Astrocyte of the cerebellum (primary cell): ENCODE measurements around the gene TMEM245.

Experiments used
- DNase-seq: peaks from one replicate; pipeline ENCODE4 v3.0.0-alpha.2; 2011; ENCODE audit warnings: low read depth
- H3K4me3 ChIP-seq: 2 replicates; pipeline ENCODE4 v1.5.1; 2011; ENCODE audit warnings: mild to moderate bottlenecking, low read depth, low read length, moderate library complexity
- CTCF ChIP-seq: IDR thresholded peaks from 2 replicates; pipeline ENCODE4 v1.5.1; 2012; ENCODE audit warnings: low read length, low read depth, moderate library complexity, mild to moderate bottlenecking; ENCODE audit errors: missing control alignments
- in situ Hi-C: cut with HindIII; loops from 2 replicates; pipeline ENCODE4 v1.10.0; 2017; ENCODE audit warnings: low sequenced_read_pairs

Gene TMEM245

DNA sequence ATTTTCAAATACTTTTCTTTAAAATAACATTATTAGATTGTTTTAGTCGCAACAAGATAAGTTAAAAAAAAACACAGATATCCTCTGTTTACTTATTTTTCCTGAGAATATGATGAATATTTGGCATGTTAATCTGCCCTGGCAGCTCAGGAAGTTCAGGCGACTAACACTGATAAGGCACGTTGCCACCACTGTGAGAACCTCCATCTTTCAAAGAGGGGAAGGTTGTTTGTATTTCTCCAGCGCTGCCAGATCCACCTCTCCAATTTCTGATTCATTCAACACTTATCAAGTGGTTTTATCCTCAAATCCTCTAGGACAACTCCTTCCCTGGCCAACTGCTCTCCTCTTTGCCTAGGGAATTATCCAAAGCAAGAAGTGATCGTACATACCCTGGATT lies 128.3 kb downstream of the TMEM245 start:
- H3K4me3 ChIP-seq: no peak overlapping the region
- in situ Hi-C loops: no loop called here
- no peak for DNase-seq
- TF ChIP-seq CTCF: no peak

DNA sequence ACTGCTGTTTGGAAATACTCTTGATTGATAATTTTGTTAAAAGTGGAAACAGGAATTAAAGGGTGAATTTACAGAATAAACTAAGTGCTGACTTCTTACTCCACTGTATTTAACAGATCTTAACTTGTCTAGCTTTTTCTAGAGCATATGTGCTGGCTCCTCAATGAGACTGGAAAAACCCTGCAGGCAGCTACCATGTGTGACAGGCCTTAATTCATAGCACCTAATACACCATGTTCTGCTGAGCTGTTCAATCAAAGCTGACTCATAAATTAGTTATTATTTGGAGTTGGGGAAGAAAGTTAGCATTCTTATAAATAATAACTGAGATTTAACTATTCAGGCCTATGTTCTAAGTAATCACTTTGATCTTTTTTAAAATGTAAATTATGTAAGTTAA lies 135.9 kb downstream of the TMEM245 start:
- no peak for DNase-seq
- in situ Hi-C loops: no loop called here
- no peak for TF ChIP-seq CTCF
- no peak overlapping the region for H3K4me3 ChIP-seq

DNA sequence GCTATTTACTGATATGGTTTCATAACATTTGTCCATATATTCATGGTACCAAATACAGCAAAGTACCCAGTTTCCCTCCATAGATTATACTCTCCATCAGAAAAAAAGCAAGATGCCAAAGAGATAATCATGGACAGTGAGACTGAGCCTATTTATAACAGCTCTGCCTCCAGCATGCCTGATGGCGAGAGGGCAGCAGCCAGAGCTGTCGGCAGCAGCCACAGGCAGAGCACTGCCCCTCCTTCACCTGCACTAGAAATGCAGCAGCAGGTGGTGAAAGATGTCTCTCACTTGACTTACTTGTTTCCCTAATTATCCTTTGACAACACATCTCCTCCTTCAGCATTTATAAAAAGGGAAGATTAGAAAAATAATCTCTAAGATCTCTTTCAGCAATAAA lies 138.9 kb downstream of the TMEM245 start:
- TF ChIP-seq CTCF: no peak
- DNase-seq: no peak
- in situ Hi-C loops: no loop called here

DNA sequence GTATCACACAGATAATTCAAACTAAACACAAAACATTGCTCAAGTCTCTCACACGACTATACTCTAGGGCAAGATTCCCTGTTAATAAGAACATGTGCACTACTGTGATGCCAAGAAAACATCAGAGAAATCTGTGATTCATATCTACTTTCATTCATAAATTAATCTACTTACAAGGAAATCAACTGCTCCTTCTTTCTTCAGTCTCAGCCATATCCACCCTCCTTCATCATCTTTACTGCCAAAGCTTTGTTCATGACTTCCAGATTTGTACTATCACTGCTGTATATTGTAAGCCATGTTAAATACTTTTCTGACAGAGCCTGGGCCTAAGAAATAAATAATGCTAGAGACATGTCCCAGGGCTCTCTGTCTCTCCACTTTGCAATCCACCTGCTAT lies 141.5 kb downstream of the TMEM245 start:
- no peak for DNase-seq
- in situ Hi-C loops: no loop called here
- TF ChIP-seq CTCF: no peak
- no peak overlapping the region for H3K4me3 ChIP-seq

More for the DNA sequence above, 138.9 kb downstream of the TMEM245 start:
- no peak overlapping the region for H3K4me3 ChIP-seq

DNA sequence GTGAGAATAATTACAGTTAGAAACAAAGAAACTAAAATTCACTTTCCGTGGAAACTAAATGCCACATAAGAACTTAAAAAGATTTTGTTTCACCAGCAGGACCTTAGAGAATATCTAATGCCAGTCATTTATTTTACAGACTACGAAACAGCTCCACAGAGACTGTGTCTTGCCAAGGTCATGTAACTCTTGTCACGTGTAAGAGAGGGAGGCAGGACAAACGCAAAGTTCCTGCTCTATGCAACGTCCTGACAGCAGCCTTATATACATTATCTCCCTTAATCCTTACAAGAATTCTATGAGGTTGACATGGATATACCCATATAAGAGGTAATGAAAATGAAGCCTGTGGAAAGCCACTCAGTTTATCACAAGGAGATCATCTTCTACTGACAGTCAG lies 145.9 kb downstream of the TMEM245 start:
- no peak overlapping the region for H3K4me3 ChIP-seq
- TF ChIP-seq CTCF: no peak
- no peak for DNase-seq
- in situ Hi-C loops: no loop called here

- in situ Hi-C loops: no loop called here
- DNase-seq: peak; percentile 41
- TF ChIP-seq CTCF: no peak
- H3K4me3 ChIP-seq: no peak overlapping the region
These were observed 147.0 kb downstream of the TMEM245 start for GRCh38 chr9:108972626-108973209.
